GM06990 (cell line): ENCODE measurements around the gene GRK1.
"Not testable (repeated sequence)": the region's sequence is repeated elsewhere in the genome, so short reads cannot be mapped to it uniquely, and the experiment has no call there.

Source experiments
- DNase-seq: peaks from one replicate; pipeline ENCODE4 v3.0.0-alpha.2; 2011; ENCODE audit not compliant: insufficient read length; ENCODE audit errors: extremely low read depth
- H3K27me3 ChIP-seq: replicated peaks from 2 replicates; pipeline ENCODE4 v1.6.0; 2011; ENCODE audit warnings: low read length; ENCODE audit not compliant: control insufficient read depth, insufficient read depth
- H3K36me3 ChIP-seq: 2 replicates; pipeline ENCODE4 v1.5.1; 2011; ENCODE audit warnings: low read length; ENCODE audit not compliant: control insufficient read depth, insufficient read depth
- H3K4me3 ChIP-seq: replicated peaks from 2 replicates; pipeline ENCODE4 v1.5.1; 2011; ENCODE audit warnings: low read depth, mild to moderate bottlenecking, control low read depth, low read length
- TF ChIP-seq, protein P1 (sequence below): IDR thresholded peaks from 2 replicates; pipeline ENCODE4 v1.5.1; 2011; ENCODE audit warnings: low read length, control low read depth, mild to moderate bottlenecking, inconsistent platforms; ENCODE audit not compliant: insufficient read depth, poor library complexity, severe bottlenecking

GRK1 gene

DNA sequence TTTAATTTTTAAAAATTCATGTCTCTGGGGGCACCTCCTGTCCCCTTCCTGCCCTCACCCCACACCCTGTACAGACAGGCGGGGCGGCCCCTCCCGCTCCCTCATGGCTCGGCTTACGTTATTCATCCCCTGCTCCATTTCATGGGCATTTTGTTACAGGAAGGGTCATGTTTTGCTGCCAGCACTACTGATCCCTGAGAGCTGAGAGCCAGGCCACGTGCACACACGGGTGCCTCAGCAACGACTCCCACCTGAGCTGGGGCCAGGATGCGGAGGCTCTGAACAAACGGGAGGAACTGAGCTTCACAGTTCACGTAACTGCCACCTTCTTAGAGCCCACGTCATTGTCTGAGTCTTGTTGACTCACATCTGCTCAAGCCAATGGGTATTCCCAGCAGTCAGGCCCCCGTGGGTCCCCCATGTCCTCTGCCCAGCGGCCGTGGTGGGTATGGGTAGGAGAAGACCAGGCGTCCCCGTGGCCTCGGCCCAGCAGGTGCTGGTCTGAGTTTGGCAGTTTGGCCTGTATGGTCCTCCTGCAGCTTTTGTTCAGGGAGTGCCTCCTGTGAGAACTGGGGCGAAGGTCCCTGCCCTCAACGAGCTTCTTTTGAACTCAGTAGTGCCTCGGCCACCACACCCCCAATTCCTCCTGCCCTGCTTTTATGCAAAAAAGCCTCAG is 75.6 kb downstream of the GRK1 start:
- DNase-seq: no peak
- H3K4me3 ChIP-seq: no peak overlapping the region
- H3K27me3 ChIP-seq: no peaks in the 10 kb centered on the region; the same call in none of the 2 replicates
- TF ChIP-seq, protein P1, sequence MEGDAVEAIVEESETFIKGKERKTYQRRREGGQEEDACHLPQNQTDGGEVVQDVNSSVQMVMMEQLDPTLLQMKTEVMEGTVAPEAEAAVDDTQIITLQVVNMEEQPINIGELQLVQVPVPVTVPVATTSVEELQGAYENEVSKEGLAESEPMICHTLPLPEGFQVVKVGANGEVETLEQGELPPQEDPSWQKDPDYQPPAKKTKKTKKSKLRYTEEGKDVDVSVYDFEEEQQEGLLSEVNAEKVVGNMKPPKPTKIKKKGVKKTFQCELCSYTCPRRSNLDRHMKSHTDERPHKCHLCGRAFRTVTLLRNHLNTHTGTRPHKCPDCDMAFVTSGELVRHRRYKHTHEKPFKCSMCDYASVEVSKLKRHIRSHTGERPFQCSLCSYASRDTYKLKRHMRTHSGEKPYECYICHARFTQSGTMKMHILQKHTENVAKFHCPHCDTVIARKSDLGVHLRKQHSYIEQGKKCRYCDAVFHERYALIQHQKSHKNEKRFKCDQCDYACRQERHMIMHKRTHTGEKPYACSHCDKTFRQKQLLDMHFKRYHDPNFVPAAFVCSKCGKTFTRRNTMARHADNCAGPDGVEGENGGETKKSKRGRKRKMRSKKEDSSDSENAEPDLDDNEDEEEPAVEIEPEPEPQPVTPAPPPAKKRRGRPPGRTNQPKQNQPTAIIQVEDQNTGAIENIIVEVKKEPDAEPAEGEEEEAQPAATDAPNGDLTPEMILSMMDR: no peak
- no peaks in the 10 kb centered on the region for H3K36me3 ChIP-seq

DNA sequence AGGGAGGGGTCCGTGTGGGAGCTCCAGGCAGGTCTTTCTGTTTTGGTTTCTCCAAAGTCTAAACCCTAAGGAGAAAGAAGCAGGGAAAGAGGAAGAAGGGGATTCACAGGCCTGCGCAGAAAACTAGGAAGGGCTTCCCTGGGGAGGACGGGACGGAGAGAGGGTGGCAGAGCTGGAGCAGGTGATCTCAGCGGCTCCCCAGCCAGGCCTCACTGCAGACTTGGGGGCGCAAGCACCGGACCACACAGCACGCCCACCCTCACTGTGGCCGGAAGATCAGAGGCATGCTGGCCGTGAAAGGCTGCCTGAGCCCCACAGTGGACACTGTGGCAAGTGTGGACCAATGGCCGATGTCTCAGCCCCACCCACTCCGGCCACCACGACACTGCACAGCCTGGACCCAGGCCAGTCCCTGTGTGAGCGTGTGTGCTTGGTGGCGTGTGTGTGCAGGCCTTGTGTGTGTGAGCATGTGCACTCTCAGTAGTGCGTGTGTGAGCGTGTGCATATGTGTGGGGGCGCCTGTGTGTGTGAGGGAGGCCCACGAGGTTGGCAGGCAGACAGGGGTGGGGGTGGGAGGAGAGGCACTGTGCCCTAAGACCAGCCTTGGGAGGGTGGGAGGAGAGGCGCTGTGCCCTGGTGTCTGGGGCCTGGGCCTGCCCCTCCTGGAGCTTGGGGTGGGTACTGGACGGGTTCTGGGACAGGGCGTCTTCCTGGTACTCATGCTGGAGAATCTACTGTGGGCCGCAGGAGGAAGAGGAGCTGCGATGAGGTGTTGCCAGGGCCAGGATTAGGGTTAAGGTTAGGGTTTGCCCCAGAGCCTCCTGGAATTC is 76.6 kb downstream of the GRK1 start:
- no peak for DNase-seq
- Histone ChIP-seq H3K36me3 (no peaks in the 10 kb centered on the region), H3K4me3 (no peak overlapping the region), H3K27me3 (no peaks in the 10 kb centered on the region; the same call in none of the 2 replicates)
- TF ChIP-seq, protein P1: no peak

DNA sequence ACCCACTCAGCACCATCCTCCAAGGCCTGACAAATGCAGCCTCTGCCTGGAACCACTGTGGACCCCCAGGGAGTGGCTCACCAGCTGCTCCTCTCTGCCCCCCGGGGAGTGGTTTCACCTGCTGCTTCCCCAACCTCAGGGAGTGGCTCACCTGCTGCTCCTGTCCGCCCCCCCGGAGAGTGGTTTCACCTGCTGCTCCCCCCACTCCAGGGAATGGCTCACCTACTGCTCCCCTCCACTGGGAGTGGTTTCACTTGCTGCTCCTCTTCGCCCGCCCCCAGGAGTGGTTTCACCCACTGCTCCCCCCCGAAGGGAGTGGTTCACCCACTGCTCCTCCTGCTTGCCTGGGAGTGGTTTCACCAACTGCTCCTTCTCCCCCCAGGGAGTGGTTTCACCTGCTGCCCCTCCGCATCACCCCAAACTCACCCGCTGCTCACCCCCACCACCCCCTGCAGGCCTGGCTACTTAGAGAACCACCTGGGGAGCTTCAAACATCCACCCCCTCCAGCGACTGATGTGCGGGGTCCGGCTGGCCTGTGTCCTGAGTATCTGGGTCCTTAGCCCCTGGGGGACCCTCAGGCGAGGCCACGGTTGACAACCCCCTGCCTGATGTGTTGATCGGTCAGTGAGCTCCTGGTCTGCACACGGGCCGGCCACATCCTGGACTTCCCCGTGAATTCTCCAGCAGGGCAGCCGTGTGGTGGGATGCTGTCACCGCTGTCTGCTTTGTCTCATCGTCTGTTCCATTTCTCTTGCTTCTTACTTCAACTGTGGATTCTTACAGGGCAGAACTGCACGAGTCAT is 77.4 kb downstream of the GRK1 start:
- DNase-seq: no peak
- Histone ChIP-seq H3K36me3 (no peaks in the 10 kb centered on the region), H3K27me3 (no peaks in the 10 kb centered on the region; the same call in none of the 2 replicates), H3K4me3 (no peak overlapping the region)
- TF ChIP-seq, protein P1: no peak

DNA sequence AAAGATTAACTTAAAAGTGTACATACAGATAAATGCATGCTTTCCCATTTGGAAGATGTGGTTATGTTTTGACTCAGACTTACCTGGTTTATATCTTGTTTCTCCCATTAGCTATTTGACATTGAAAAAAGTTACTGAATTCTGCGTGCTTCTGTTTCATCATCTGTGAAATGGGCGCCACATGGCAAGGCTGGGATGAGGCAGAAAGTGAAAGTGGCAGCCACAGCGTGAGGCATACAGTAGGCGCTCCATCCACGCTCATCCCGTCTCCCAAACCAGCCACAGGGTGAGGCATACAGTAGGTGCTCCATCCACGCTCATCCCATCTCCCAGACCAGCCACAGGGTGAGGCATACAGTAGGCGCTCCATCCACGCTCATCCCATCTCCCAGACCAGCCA is 78.0 kb downstream of the GRK1 start:
- DNase-seq: no peak
- no peak overlapping the region for H3K4me3 ChIP-seq
- H3K36me3 ChIP-seq: no peaks in the 10 kb centered on the region
- TF ChIP-seq, protein P1: no peak
- H3K27me3 ChIP-seq: no peaks in the 10 kb centered on the region; the same call in none of the 2 replicates

DNA sequence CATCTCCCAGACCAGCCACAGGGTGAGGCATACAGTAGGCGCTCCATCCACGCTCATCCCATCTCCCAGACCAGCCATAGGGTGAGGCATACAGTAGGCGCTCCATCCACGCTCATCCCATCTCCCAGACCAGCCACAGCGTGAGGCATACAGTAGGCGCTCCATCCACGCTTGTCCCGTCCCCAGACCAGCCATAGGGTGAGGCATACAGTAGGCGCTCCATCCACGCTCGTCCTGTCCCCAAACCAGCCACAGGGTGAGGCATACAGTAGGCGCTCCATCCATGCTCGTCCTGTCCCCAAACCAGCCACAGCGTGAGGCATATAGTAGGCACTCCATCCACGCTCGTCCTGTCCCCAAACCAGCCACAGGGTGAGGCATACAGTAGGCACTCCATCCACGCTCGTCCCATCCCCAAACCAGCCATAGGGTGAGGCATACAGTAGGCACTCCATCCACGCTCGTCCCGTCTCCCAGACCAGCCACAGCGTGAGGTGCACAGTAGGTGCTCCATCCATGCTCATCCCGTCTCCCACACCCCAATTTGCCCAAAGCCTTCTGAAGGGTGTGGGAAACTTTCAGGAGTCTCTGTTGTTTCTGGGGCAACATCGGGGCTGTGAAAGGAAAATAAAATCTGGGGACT is 78.6 kb downstream of the GRK1 start:
- H3K36me3 ChIP-seq, H3K27me3 ChIP-seq, H3K4me3 ChIP-seq, DNase-seq: not testable (repeated sequence)
